ENCODE measurements around the gene ABLIM3.

GRCh38 chr5:149140197-149141002 is 893 bp upstream of the ABLIM3 start:
- TF ChIP-seq CTCF (IDR thresholded peaks at IDR 0.05; ENCODE audit: insufficient read depth, low read length, poor library complexity, severe bottlenecking), result no peak
- TF ChIP-seq EZH2phosphoT487 (conservative IDR thresholded peaks at IDR 0.05; ENCODE audit: low read length), result no peak

All from SU-DHL-6 (cell line).